ENCODE measurements around the gene STK38L.
"Not testable (repeated sequence)": the region's sequence is repeated elsewhere in the genome, so short reads cannot be mapped to it uniquely, and the experiment has no call there.

The STK38L gene

GRCh38 chr12:27221625-27222387, 22.3 kb upstream of the STK38L start:
- no peak for DNase-seq (ENCODE audit: low read depth, low spot score)
- no peak overlapping the region for H3K4me3 ChIP-seq (ENCODE audit: low read length)

- H3K4me3 ChIP-seq (ENCODE audit: low read length), result no peak overlapping the region
- DNase-seq (ENCODE audit: low read depth, low spot score), result no peak
Observed at GRCh38 chr12:27226407-27226929, 17.6 kb upstream of the STK38L start.

GRCh38 chr12:27229367-27229766, 14.7 kb upstream of the STK38L start:
- DNase-seq (ENCODE audit: low read depth, low spot score), result no peak
- H3K4me3 ChIP-seq (ENCODE audit: low read length), result no peak overlapping the region

- not testable (repeated sequence) for DNase-seq (ENCODE audit: low read depth, low spot score); H3K4me3 ChIP-seq (ENCODE audit: low read length)
Observed at GRCh38 chr12:27231374-27231773, 12.7 kb upstream of the STK38L start.

- no peak overlapping the region for H3K4me3 ChIP-seq (ENCODE audit: low read length)
- no peak for DNase-seq (ENCODE audit: low read depth, low spot score)
Observed at GRCh38 chr12:27233814-27234213, 10.3 kb upstream of the STK38L start.

- no peak for DNase-seq (ENCODE audit: low read depth, low spot score)
- H3K4me3 ChIP-seq (ENCODE audit: low read length), result no peak overlapping the region
Observed at GRCh38 chr12:27236498-27236897, 7.6 kb upstream of the STK38L start.

- peak; percentile 67 for DNase-seq (ENCODE audit: low read depth, low spot score)
- peak overlapping the region; percentile 19 for H3K4me3 ChIP-seq (ENCODE audit: low read length)
Observed at GRCh38 chr12:27237790-27238771, 6.0 kb upstream of the STK38L start.

- no peak overlapping the region for H3K4me3 ChIP-seq (ENCODE audit: low read length)
- DNase-seq (ENCODE audit: low read depth, low spot score), result no peak
Observed at GRCh38 chr12:27243006-27243405, 1.1 kb upstream of the STK38L start.

- no peak for DNase-seq (ENCODE audit: low read depth, low spot score)
- peak overlapping the region; percentile 82 for H3K4me3 ChIP-seq (ENCODE audit: low read length)
Observed at GRCh38 chr12:27244689-27245488, 803 bp downstream of the STK38L start.

- no peak for DNase-seq (ENCODE audit: low read depth, low spot score)
- H3K4me3 ChIP-seq (ENCODE audit: low read length), result no peak overlapping the region
Observed at GRCh38 chr12:27246141-27246540, 2.1 kb downstream of the STK38L start.

GRCh38 chr12:27246774-27247173, 2.7 kb downstream of the STK38L start:
- no peak overlapping the region for H3K4me3 ChIP-seq (ENCODE audit: low read length)
- no peak for DNase-seq (ENCODE audit: low read depth, low spot score)

GRCh38 chr12:27252934-27253333, 8.8 kb downstream of the STK38L start:
- H3K4me3 ChIP-seq (ENCODE audit: low read length), result no peak overlapping the region
- no peak for DNase-seq (ENCODE audit: low read depth, low spot score)

- no peak overlapping the region for H3K4me3 ChIP-seq (ENCODE audit: low read length)
- no peak for DNase-seq (ENCODE audit: low read depth, low spot score)
Observed at GRCh38 chr12:27253347-27253746, 9.3 kb downstream of the STK38L start.

GRCh38 chr12:27255806-27256205, 11.7 kb downstream of the STK38L start:
- H3K4me3 ChIP-seq (ENCODE audit: low read length), result no peak overlapping the region
- DNase-seq (ENCODE audit: low read depth, low spot score), result no peak

- no peak for DNase-seq (ENCODE audit: low read depth, low spot score)
- H3K4me3 ChIP-seq (ENCODE audit: low read length), result no peak overlapping the region
Observed at GRCh38 chr12:27257104-27257843, 13.2 kb downstream of the STK38L start.

GRCh38 chr12:27260746-27261145, 16.7 kb downstream of the STK38L start:
- no peak for DNase-seq (ENCODE audit: low read depth, low spot score)
- no peak overlapping the region for H3K4me3 ChIP-seq (ENCODE audit: low read length)

- H3K4me3 ChIP-seq (ENCODE audit: low read length), result no peak overlapping the region
- DNase-seq (ENCODE audit: low read depth, low spot score), result no peak
Observed at GRCh38 chr12:27261866-27262265, 17.8 kb downstream of the STK38L start.

- DNase-seq (ENCODE audit: low read depth, low spot score), result no peak
- H3K4me3 ChIP-seq (ENCODE audit: low read length), result no peak overlapping the region
Observed at GRCh38 chr12:27270148-27270547, 26.1 kb downstream of the STK38L start.

- DNase-seq (ENCODE audit: low read depth, low spot score), result no peak
Observed at GRCh38 chr12:27271206-27271605, 27.1 kb downstream of the STK38L start.

More at GRCh38 chr12:27271206-27271605, 27.1 kb downstream of the STK38L start:
- H3K4me3 ChIP-seq (ENCODE audit: low read length), result no peak overlapping the region
